Measurements from ENCODE around the gene NSFL1C. TPM values are rescaled to one million over a fixed set of nuclear protein-coding genes. Genes with fewer than 3 reads are reported as not detected.

Gene NSFL1C
- total RNA-seq, 4 donors from 2014 or later: 33.6 to 62.4 (median 43.6) TPM

DNA sequence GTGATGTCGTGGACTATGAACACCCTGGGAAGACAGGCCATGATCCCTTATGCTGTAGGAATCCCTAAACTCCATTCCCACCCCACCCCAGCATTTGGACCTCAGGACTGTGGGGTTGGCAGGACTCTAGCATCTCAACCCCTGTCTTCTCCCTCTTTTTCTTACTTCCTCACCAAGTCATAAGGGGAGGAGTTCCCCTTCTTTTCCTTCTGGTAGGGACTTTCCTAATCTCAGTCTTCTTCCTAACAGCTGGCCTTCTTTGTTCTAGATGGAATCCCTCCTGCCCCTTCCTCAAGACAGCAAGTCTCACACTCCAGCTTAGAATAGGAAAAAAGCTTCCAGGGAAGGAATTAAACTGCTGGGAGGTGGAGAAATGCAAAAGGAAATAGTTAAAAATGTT, 26.9 kb upstream of the NSFL1C start:
- TF ChIP-seq POLR2AphosphoS5 (IDR thresholded peaks at IDR 0.05) (no peak), POLR2A (IDR thresholded peaks at IDR 0.05; ENCODE audit: low read depth) (no peak), EP300 (IDR thresholded peaks at IDR 0.05) (no peak), CTCF (IDR thresholded peaks at IDR 0.05) (no peak)
- Histone ChIP-seq H3K4me3 (no peak overlapping the region), H3K4me1 (peaks cover 0 to 10% (median 0%) of the 10 kb centered on the region in 4 donors), H3K27ac (replicated peaks in 1 of 4) (no peak overlapping the region), H3K27me3 (peaks cover 0 to 8% (median 0%) of the 10 kb centered on the region in 4 donors), H3K9me3 (no peaks in the 10 kb centered on the region), H3K36me3 (no peaks in the 10 kb centered on the region)
- peak; percentile 42 for DNase-seq (ENCODE audit: extremely low spot score)
- WGBS: 83% methylated on average over 1 of the region's 1 CpG
- intact Hi-C loops (cut with DNase I): no loop called here

- Histone ChIP-seq H3K36me3 (no peaks in the 10 kb centered on the region), H3K27ac (replicated peaks in 1 of 4) (peak overlapping the region in 3 of 4 donors; percentile 38 to 63 (median 52)), H3K27me3 (peaks cover 0 to 8% (median 0%) of the 10 kb centered on the region in 4 donors), H3K4me1 (peaks cover 0 to 10% (median 0%) of the 10 kb centered on the region in 4 donors), H3K4me3 (no peak overlapping the region), H3K9me3 (no peaks in the 10 kb centered on the region)
- intact Hi-C loops (cut with DNase I): no loop called here
- peak; percentile 50 for DNase-seq (ENCODE audit: extremely low spot score)
- WGBS: 57% methylated on average over 2 of the region's 2 CpGs
- TF ChIP-seq POLR2AphosphoS5 (IDR thresholded peaks at IDR 0.05) (no peak), EP300 (IDR thresholded peaks at IDR 0.05) (no peak), CTCF (IDR thresholded peaks at IDR 0.05) (no peak), POLR2A (IDR thresholded peaks at IDR 0.05; ENCODE audit: low read depth) (no peak)
Observed at GRCh38 chr20:1491860-1492642, 25.4 kb upstream of the NSFL1C start.

DNA sequence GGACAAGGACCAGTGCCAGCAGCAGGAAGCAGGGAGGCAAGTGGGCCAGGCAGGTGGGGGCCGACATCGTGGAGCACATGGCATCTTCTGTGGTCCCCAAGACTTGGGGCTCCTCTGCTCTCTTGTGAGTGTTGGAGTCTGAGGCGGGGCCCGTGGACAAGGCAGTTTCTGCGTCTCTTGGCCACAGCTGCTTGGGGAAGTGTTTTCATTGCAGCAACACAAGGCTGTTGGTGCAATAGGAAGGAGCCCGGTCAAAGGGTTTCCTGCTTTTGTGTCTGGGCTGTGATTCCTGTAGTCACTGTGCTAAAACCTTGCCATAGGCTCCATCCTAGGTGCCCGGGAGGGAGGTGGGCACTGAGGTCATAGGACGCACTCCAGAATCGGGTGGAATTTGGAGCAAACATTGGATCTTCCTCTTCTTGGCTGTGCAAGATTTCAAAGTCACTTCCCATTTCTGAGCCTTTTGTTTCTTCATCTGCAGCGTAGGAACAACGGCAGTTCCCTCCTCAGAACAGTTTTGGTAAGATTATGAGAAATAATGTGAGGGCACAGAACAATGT, 24.7 kb upstream of the NSFL1C start, which contains the start of gene SIRPB2:
TSS of gene SIRPB2 (minus strand) at position 140 of the 560 bp plus-strand sequence. CDS start at position 79, 61 bp downstream.
- intact Hi-C loops (cut with DNase I): no loop called here
- peak within 1 kb of the TSS; percentile 24 to 44 (median 32) for H3K4me3 ChIP-seq
- 70% methylated on average over 11 of the region's 11 CpGs for WGBS
- no peak for TF ChIP-seq POLR2A (IDR thresholded peaks at IDR 0.05; ENCODE audit: low read depth)
- TF ChIP-seq POLR2AphosphoS5 (IDR thresholded peaks at IDR 0.05): peak; percentile 29 to 61
- TF ChIP-seq CTCF (IDR thresholded peaks at IDR 0.05): no peak
- no peaks in the 10 kb centered on the region for H3K36me3 ChIP-seq
- peak within 1 kb of the TSS in 3 of 4 donors; percentile 58 to 65 (median 63) for H3K27ac ChIP-seq (replicated peaks in 1 of 4)
- peaks cover 0 to 10% (median 0%) of the 10 kb centered on the region in 4 donors for H3K4me1 ChIP-seq
- H3K27me3 ChIP-seq: peaks cover 0 to 8% (median 0%) of the 10 kb centered on the region in 4 donors
- peak; percentile 93 for DNase-seq (ENCODE audit: extremely low spot score)
- no peaks in the 10 kb centered on the region for H3K9me3 ChIP-seq

GRCh38 chr20:1490643-1491195, 24.1 kb upstream of the NSFL1C start:
- Histone ChIP-seq H3K9me3 (no peaks in the 10 kb centered on the region), H3K4me1 (peaks cover 0 to 10% (median 0%) of the 10 kb centered on the region in 4 donors), H3K36me3 (no peaks in the 10 kb centered on the region), H3K27me3 (peaks cover 0 to 8% (median 0%) of the 10 kb centered on the region in 4 donors), H3K27ac (replicated peaks in 1 of 4) (peak overlapping the region in 3 of 4 donors; percentile 58 to 65 (median 63)), H3K4me3 (peak overlapping the region; percentile 24 to 44 (median 32))
- peak; percentile 70 for DNase-seq (ENCODE audit: extremely low spot score)
- no peak for TF ChIP-seq EP300 (IDR thresholded peaks at IDR 0.05)
- no peak for TF ChIP-seq CTCF (IDR thresholded peaks at IDR 0.05)
- TF ChIP-seq POLR2A (IDR thresholded peaks at IDR 0.05; ENCODE audit: low read depth): no peak
- TF ChIP-seq POLR2AphosphoS5 (IDR thresholded peaks at IDR 0.05): no peak
- WGBS: 73% methylated on average over 9 of the region's 9 CpGs
- intact Hi-C loops (cut with DNase I): no loop called here
